IMR-90 (cell line): ENCODE results near the gene XYLB. TPM values are rescaled to one million over a fixed set of nuclear protein-coding genes. Genes with fewer than 3 reads are reported as not detected.

Source experiments
- ATAC-seq: fragments of 200-7000 bp; cut with Tn5 transposase; 2 replicates; pipeline ENCODE4 v1.9.1; 2020; ENCODE audit warnings: low read depth, mild to moderate bottlenecking, moderate library complexity
- BruUV-seq: library from RNA; stranded (reverse); fragments of 400-500 nt; replicated peaks from 2 replicates; lab custom pipeline; 2021; lab: Mats Ljungman, UMichigan
- CTCF ChIA-PET: fragments of 300-600 bp; formaldehyde crosslinking; extraction: SDS; loops from one replicate; lab custom pipeline; 2021; ENCODE audit warnings: antibody characterized with exemption; lab: Yijun Ruan, JAX
- POLR2A ChIA-PET: fragments of 300-600 bp; sonication (Branson Sonifier 250); formaldehyde crosslinking; loops from one replicate; lab custom pipeline; 2022; ENCODE audit warnings: antibody characterized with exemption; ENCODE audit not compliant: unreplicated experiment; lab: Charles Lee
- DNase-seq: peaks from one replicate; pipeline ENCODE4 v3.0.0; 2013
- H2AFZ ChIP-seq: replicated peaks from 2 replicates; pipeline ENCODE3; 2013; ENCODE audit warnings: low read length, mild to moderate bottlenecking; ENCODE audit not compliant: poor library complexity
- H2AK5ac ChIP-seq: 2 replicates; pipeline ENCODE4 v1.6.1; 2013; ENCODE audit warnings: low read depth, low read length, inconsistent platforms
- H2AK9ac ChIP-seq: replicated peaks from 2 replicates; pipeline ENCODE3; 2013; ENCODE audit warnings: mild to moderate bottlenecking, low read depth, low read length, moderate library complexity; ENCODE audit not compliant: poor library complexity
- H2BK120ac ChIP-seq: 2 replicates; pipeline ENCODE4 v1.6.1; 2013; ENCODE audit warnings: low read depth, low read length, inconsistent platforms
- H2BK15ac ChIP-seq: 3 replicates; pipeline ENCODE4 v1.6.1; 2013; ENCODE audit warnings: low read depth, low read length, inconsistent platforms
- H2BK20ac ChIP-seq: 2 replicates; pipeline ENCODE4 v1.6.1; 2013; ENCODE audit warnings: low read depth, mild to moderate bottlenecking, inconsistent platforms, low read length, moderate library complexity
- H2BK5ac ChIP-seq: 2 replicates; pipeline ENCODE4 v1.6.1; 2013; ENCODE audit warnings: mild to moderate bottlenecking, low read depth, low read length, inconsistent platforms; ENCODE audit not compliant: poor library complexity, severe bottlenecking
- H3K14ac ChIP-seq: replicated peaks from 2 replicates; pipeline ENCODE4 v1.6.1; 2013; ENCODE audit warnings: low read depth, low read length, inconsistent platforms
- H3K18ac ChIP-seq: 2 replicates; pipeline ENCODE4 v1.6.1; 2013; ENCODE audit warnings: low read depth, low read length, control low read depth
- H3K23ac ChIP-seq: 2 replicates; pipeline ENCODE4 v1.6.1; 2013; ENCODE audit warnings: low read depth, low read length, inconsistent platforms
- H3K27ac ChIP-seq: 2 replicates; pipeline ENCODE4 v1.5.1; 2013; ENCODE audit warnings: mild to moderate bottlenecking, control low read depth, low read length; ENCODE audit not compliant: insufficient read depth
- H3K27me3 ChIP-seq: 2 replicates; pipeline ENCODE4 v1.6.1; 2013; ENCODE audit warnings: low read length; ENCODE audit not compliant: control insufficient read depth, insufficient read depth
- H3K36me3 ChIP-seq: 2 replicates; pipeline ENCODE4 v1.6.1; 2013; ENCODE audit warnings: low read length, mixed read lengths; ENCODE audit not compliant: control insufficient read depth, insufficient read depth
- H3K4ac ChIP-seq: 2 replicates; pipeline ENCODE4 v1.6.1; 2013; ENCODE audit warnings: low read depth, low read length, inconsistent platforms
- H3K4me1 ChIP-seq: 2 replicates; pipeline ENCODE4 v1.6.1; 2013; ENCODE audit warnings: low read length, mixed read lengths; ENCODE audit not compliant: control insufficient read depth, insufficient read depth
- H3K4me2 ChIP-seq: 2 replicates; pipeline ENCODE4 v1.6.1; 2013; ENCODE audit warnings: low read depth, mild to moderate bottlenecking, control low read depth, low read length, moderate library complexity
- H3K4me3 ChIP-seq: 2 replicates; pipeline ENCODE4 v1.5.1; 2013; ENCODE audit warnings: low read depth, mild to moderate bottlenecking, control low read depth, low read length, moderate library complexity; ENCODE audit not compliant: insufficient read depth
- H3K56ac ChIP-seq: 2 replicates; pipeline ENCODE4 v1.6.1; 2013; ENCODE audit warnings: low read length, inconsistent platforms; ENCODE audit not compliant: insufficient read depth; ENCODE audit errors: extremely low read depth
- H3K79me1 ChIP-seq, 2 experiments: 2 replicates each; pipeline ENCODE4 v1.6.1; 2013; ENCODE audit warnings: low read length in 2 of 2, inconsistent platforms in 1 of 2, low read depth in 1 of 2
- H3K9ac ChIP-seq: 2 replicates; pipeline ENCODE4 v1.6.1; 2013; ENCODE audit warnings: low read depth, low read length, control low read depth
- H3K9me1 ChIP-seq: 2 replicates; pipeline ENCODE4 v1.6.1; 2013; ENCODE audit warnings: low read length, inconsistent platforms; ENCODE audit not compliant: insufficient read depth
- H3K9me3 ChIP-seq: 2 replicates; pipeline ENCODE4 v1.6.1; 2013; ENCODE audit warnings: low read length; ENCODE audit not compliant: control insufficient read depth, insufficient read depth
- H4K20me1 ChIP-seq: 2 replicates; pipeline ENCODE4 v1.6.1; 2013; ENCODE audit warnings: low read length, inconsistent platforms; ENCODE audit not compliant: insufficient read depth
- H4K5ac ChIP-seq: 2 replicates; pipeline ENCODE4 v1.6.1; 2013; ENCODE audit warnings: mild to moderate bottlenecking, low read depth, low read length, control low read depth
- H4K8ac ChIP-seq, 2 experiments: 2 replicates each; pipeline ENCODE4 v1.6.1; 2013; ENCODE audit warnings: low read depth in 2 of 2, low read length in 2 of 2, control low read depth in 1 of 2, inconsistent platforms in 1 of 2
- H4K91ac ChIP-seq: 2 replicates; pipeline ENCODE4 v1.6.1; 2013; ENCODE audit warnings: low read depth, low read length, inconsistent platforms; ENCODE audit not compliant: insufficient read depth
- BHLHE40 ChIP-seq: fragments of 150-350 bp; IDR thresholded peaks from 2 replicates; pipeline ENCODE4 v1.6.1; 2016; ENCODE audit warnings: mild to moderate bottlenecking, low read depth, low read length
- CEBPB ChIP-seq: IDR thresholded peaks from 2 replicates; pipeline ENCODE4 v1.6.1; 2012; ENCODE audit warnings: low read depth, low read length, improper control_type of control experiment
- CHD1 ChIP-seq: IDR thresholded peaks from 2 replicates; pipeline ENCODE4 v1.6.1; 2012; ENCODE audit warnings: low read depth, low read length, improper control_type of control experiment
- FOS ChIP-seq: fragments of 150-350 bp; IDR thresholded peaks from 2 replicates; pipeline ENCODE4 v1.6.1; 2016; ENCODE audit warnings: low read depth, low read length
- MAFK ChIP-seq: IDR thresholded peaks from 2 replicates; pipeline ENCODE4 v1.6.1; 2012; ENCODE audit warnings: low read depth, low read length, improper control_type of control experiment
- MAZ ChIP-seq: IDR thresholded peaks from 2 replicates; pipeline ENCODE4 v1.6.1; 2012; ENCODE audit warnings: low read depth, mild to moderate bottlenecking, low read length, improper control_type of control experiment, moderate library complexity, borderline replicate concordance
- MXI1 ChIP-seq: IDR thresholded peaks from 2 replicates; pipeline ENCODE4 v1.6.1; 2012; ENCODE audit warnings: low read depth, mild to moderate bottlenecking, low read length, moderate library complexity, borderline replicate concordance
- NFE2L2 ChIP-seq: fragments of 150-350 bp; IDR thresholded peaks from 2 replicates; pipeline ENCODE4 v1.6.1; 2016; ENCODE audit warnings: low read depth, mild to moderate bottlenecking, low read length
- POLR2A ChIP-seq: IDR thresholded peaks from 2 replicates; pipeline ENCODE4 v1.6.1; 2012; ENCODE audit warnings: mild to moderate bottlenecking, low read depth, low read length
- RAD21 ChIP-seq: IDR thresholded peaks from 2 replicates; pipeline ENCODE4 v1.6.1; 2012; ENCODE audit warnings: low read length, improper control_type of control experiment
- RCOR1 ChIP-seq: IDR thresholded peaks from 2 replicates; pipeline ENCODE4 v1.6.1; 2012; ENCODE audit warnings: mild to moderate bottlenecking, low read length, improper control_type of control experiment; ENCODE audit not compliant: insufficient replicate concordance
- RFX5 ChIP-seq: IDR thresholded peaks from 2 replicates; pipeline ENCODE4 v1.8.0; 2012; ENCODE audit warnings: low read depth, mild to moderate bottlenecking, low read length, moderate library complexity
- SMC3 ChIP-seq: fragments of 150-350 bp; IDR thresholded peaks from 2 replicates; pipeline ENCODE4 v1.6.1; 2016; ENCODE audit warnings: low read depth, mild to moderate bottlenecking, antibody characterized with exemption, low read length, moderate library complexity
- USF2 ChIP-seq: fragments of 150-350 bp; IDR thresholded peaks from 2 replicates; pipeline ENCODE4 v1.6.1; 2017; ENCODE audit warnings: mild to moderate bottlenecking, antibody characterized with exemption, low read length, low read depth
- WGBS, 2 experiments: methylation state at CpG; one replicate each; pipeline versions ENCODE4 v1.1.5 to v1.1.7; 2013; ENCODE audit warnings: missing lambda C conversion rate in 2 of 2; ENCODE audit not compliant: insufficient read length in 1 of 2; ENCODE audit errors: extremely low coverage in 2 of 2; 5-methylcytosine and 5-hydroxymethylcytosine counted together
- dilution Hi-C: fragments of 300-500 bp; cut with HindIII; formaldehyde crosslinking; loops from one replicate; pipeline ENCODE4 v1.14.3; 2018; ENCODE audit warnings: low sequenced_read_pairs; ENCODE audit not compliant: unreplicated experiment
- in situ Hi-C: fragments of 300-500 bp; cut with MboI; formaldehyde crosslinking; loops from 3 replicates; pipeline ENCODE4 v1.14.3; 2019; ENCODE audit warnings: low sequenced_read_pairs, inconsistent platforms, mixed read lengths
- intact Hi-C: fragments of 100-400 bp; cut with micrococcal nuclease; formaldehyde crosslinking; loops from 2 replicates; pipeline ENCODE4 v1.10.0; 2022
- polyA plus RNA-seq, 3 experiments: library from polyadenylated mRNA; depleted of rRNA; stranded (reverse); fragments of >200 nt; gene quantifications; 2 replicates each; pipeline ENCODE4 v1.2.3, GENCODE V29; 2012; ENCODE audit warnings: low replicate concordance in 1 of 3
- total RNA-seq: library from RNA; depleted of rRNA; stranded (reverse); fragments of >200 nt; gene quantifications from 2 replicates; pipeline ENCODE4 v1.2.3, GENCODE V29; 2012
- TF ChIP-seq, protein P1 (sequence below): conservative IDR thresholded peaks from 2 replicates; pipeline ENCODE4 v1.5.1; 2012; ENCODE audit warnings: mild to moderate bottlenecking, low read depth, low read length, improper control_type of control experiment
- TF ChIP-seq, protein P2 (sequence below): fragments of 150-350 bp; IDR thresholded peaks from 2 replicates; pipeline ENCODE4 v1.6.1; 2016; ENCODE audit warnings: low read depth, mild to moderate bottlenecking, low read length, moderate library complexity, borderline replicate concordance

Gene XYLB
- total and polyA plus RNA-seq, 2 of the 4 experiments (the other 2 are of a cell fraction): 3.0 to 3.4 TPM

- Histone ChIP-seq H2BK15ac (no peak overlapping the region), H4K5ac (no peak overlapping the region), H3K9me3 (no peaks in the 10 kb centered on the region), H2AK9ac (no peak overlapping the region), H3K56ac (no peak overlapping the region), H3K14ac (no peak overlapping the region), H2AK5ac (no peak overlapping the region), H3K18ac (no peak overlapping the region), H4K20me1 (no peaks in the 10 kb centered on the region), H3K36me3 (no peaks in the 10 kb centered on the region), H4K91ac (no peak overlapping the region), H3K4me2 (no peak overlapping the region), H3K9me1 (no peaks in the 10 kb centered on the region), H3K27ac (no peak overlapping the region), H3K4ac (no peak overlapping the region), H3K79me1 (no peaks in the 10 kb centered on the region), H2BK20ac (no peak overlapping the region), H3K23ac (no peak overlapping the region), H3K4me1 (no peaks in the 10 kb centered on the region), H2AFZ (no peak overlapping the region), H2BK5ac (no peak overlapping the region), H2BK120ac (no peak overlapping the region), H4K8ac (no peak overlapping the region), H3K27me3 (peaks cover 20% of the 10 kb centered on the region), H3K4me3 (no peak overlapping the region), H3K9ac (no peak overlapping the region)
- ChIA-PET CTCF (interaction anchor here (1.1 kb wide), 1 partner anchor 31 kb away, joined by 4 read pairs; the partner anchor contains the start of gene XYLB), POLR2A (no interaction called here)
- in situ Hi-C loops: no loop called here
- BruUV-seq: no TSS peak
- DNase-seq (no peak), ATAC-seq (peak; percentile 36; the same call in 1 of the 2 replicates)
- intact Hi-C loops: no loop called here
- dilution Hi-C loops: no loop called here
- TF ChIP-seq USF2 (no peak), MAZ (no peak), POLR2A (no peak), RAD21 (no peak), RFX5 (no peak), CEBPB (no peak), CHD1 (no peak), FOS (no peak), BHLHE40 (no peak), MAFK (no peak), SMC3 (no peak), NFE2L2 (no peak), RCOR1 (no peak), MXI1 (no peak)
- TF ChIP-seq, protein P1, sequence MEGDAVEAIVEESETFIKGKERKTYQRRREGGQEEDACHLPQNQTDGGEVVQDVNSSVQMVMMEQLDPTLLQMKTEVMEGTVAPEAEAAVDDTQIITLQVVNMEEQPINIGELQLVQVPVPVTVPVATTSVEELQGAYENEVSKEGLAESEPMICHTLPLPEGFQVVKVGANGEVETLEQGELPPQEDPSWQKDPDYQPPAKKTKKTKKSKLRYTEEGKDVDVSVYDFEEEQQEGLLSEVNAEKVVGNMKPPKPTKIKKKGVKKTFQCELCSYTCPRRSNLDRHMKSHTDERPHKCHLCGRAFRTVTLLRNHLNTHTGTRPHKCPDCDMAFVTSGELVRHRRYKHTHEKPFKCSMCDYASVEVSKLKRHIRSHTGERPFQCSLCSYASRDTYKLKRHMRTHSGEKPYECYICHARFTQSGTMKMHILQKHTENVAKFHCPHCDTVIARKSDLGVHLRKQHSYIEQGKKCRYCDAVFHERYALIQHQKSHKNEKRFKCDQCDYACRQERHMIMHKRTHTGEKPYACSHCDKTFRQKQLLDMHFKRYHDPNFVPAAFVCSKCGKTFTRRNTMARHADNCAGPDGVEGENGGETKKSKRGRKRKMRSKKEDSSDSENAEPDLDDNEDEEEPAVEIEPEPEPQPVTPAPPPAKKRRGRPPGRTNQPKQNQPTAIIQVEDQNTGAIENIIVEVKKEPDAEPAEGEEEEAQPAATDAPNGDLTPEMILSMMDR: no peak
- TF ChIP-seq, protein P2, sequence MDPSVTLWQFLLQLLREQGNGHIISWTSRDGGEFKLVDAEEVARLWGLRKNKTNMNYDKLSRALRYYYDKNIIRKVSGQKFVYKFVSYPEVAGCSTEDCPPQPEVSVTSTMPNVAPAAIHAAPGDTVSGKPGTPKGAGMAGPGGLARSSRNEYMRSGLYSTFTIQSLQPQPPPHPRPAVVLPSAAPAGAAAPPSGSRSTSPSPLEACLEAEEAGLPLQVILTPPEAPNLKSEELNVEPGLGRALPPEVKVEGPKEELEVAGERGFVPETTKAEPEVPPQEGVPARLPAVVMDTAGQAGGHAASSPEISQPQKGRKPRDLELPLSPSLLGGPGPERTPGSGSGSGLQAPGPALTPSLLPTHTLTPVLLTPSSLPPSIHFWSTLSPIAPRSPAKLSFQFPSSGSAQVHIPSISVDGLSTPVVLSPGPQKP: no peak
- 17% methylated on average over 2 of the region's 5 CpGs; no CpG with 5 or more reads in 1 of the 2 experiments for WGBS, 2 experiments
Measured at GRCh38 chr3:38314764-38315487, 31.7 kb upstream of the XYLB start.
